PC-9 (cell line): Measurements from ENCODE around the gene GFY.

Experiments
- EZH2 ChIP-seq: fragments of 200-600 bp; sonication (generic); IDR thresholded peaks from 2 replicates; pipeline ENCODE4 v1.8.0; 2017; ENCODE audit warnings: antibody characterized with exemption, low read depth
- TF ChIP-seq, protein P1 (sequence below): fragments of 200-600 bp; sonication (generic); conservative IDR thresholded peaks from 2 replicates; pipeline ENCODE4 v1.6.1; 2017; ENCODE audit warnings: mixed run types, antibody characterized with exemption, mild to moderate bottlenecking, moderate library complexity

DNA sequence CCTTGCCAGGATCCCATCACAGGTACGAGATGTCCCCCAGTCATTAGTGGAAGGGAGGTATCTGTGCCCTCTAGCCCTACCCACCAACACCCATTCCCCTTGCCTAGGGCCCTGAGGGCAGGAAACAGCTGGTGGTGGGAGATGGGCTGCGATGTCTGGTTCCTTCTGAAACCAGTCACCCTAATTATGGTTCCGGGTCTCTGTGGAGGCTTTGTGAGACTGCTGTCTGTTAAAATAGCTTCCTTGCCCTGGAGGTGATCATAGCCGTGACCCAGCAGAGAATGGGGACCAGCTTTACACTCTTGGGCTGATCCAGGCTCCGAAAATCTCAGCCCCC is 33.3 kb downstream of the GFY start:
- TF ChIP-seq, protein P1, sequence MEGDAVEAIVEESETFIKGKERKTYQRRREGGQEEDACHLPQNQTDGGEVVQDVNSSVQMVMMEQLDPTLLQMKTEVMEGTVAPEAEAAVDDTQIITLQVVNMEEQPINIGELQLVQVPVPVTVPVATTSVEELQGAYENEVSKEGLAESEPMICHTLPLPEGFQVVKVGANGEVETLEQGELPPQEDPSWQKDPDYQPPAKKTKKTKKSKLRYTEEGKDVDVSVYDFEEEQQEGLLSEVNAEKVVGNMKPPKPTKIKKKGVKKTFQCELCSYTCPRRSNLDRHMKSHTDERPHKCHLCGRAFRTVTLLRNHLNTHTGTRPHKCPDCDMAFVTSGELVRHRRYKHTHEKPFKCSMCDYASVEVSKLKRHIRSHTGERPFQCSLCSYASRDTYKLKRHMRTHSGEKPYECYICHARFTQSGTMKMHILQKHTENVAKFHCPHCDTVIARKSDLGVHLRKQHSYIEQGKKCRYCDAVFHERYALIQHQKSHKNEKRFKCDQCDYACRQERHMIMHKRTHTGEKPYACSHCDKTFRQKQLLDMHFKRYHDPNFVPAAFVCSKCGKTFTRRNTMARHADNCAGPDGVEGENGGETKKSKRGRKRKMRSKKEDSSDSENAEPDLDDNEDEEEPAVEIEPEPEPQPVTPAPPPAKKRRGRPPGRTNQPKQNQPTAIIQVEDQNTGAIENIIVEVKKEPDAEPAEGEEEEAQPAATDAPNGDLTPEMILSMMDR = no peak
- no peak for TF ChIP-seq EZH2
